Measurements from ENCODE around the gene JADE1. TPM values are rescaled to one million over a fixed set of nuclear protein-coding genes. Genes with fewer than 3 reads are reported as not detected.
A peak's percentile ranks its signal among the peaks of the same experiment; 100 is the strongest.

Gene JADE1
- total and polyA plus RNA-seq, 2 experiments from 2014 or later: 84.2 to 158 TPM

DNA sequence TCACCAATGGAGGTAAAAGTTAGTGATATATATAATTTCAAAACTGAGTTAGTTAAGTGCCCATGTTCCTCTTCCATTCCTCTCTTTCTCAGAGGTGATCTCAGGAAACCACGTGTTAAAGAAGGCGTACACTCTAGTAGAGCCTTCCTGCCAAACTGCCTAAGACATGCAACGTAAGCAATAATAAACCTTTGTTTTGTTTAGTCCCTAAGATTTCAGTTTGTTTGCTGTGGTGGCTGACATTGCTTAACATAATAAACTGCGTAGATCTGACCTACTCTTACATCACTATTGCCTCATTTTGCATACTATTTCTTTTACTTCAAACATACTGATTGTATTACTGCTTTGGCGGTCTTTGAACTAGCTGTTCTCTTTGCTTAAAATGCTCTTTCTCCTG is 99.2 kb downstream of the JADE1 start (continued):
- TF ChIP-seq, protein P1, sequence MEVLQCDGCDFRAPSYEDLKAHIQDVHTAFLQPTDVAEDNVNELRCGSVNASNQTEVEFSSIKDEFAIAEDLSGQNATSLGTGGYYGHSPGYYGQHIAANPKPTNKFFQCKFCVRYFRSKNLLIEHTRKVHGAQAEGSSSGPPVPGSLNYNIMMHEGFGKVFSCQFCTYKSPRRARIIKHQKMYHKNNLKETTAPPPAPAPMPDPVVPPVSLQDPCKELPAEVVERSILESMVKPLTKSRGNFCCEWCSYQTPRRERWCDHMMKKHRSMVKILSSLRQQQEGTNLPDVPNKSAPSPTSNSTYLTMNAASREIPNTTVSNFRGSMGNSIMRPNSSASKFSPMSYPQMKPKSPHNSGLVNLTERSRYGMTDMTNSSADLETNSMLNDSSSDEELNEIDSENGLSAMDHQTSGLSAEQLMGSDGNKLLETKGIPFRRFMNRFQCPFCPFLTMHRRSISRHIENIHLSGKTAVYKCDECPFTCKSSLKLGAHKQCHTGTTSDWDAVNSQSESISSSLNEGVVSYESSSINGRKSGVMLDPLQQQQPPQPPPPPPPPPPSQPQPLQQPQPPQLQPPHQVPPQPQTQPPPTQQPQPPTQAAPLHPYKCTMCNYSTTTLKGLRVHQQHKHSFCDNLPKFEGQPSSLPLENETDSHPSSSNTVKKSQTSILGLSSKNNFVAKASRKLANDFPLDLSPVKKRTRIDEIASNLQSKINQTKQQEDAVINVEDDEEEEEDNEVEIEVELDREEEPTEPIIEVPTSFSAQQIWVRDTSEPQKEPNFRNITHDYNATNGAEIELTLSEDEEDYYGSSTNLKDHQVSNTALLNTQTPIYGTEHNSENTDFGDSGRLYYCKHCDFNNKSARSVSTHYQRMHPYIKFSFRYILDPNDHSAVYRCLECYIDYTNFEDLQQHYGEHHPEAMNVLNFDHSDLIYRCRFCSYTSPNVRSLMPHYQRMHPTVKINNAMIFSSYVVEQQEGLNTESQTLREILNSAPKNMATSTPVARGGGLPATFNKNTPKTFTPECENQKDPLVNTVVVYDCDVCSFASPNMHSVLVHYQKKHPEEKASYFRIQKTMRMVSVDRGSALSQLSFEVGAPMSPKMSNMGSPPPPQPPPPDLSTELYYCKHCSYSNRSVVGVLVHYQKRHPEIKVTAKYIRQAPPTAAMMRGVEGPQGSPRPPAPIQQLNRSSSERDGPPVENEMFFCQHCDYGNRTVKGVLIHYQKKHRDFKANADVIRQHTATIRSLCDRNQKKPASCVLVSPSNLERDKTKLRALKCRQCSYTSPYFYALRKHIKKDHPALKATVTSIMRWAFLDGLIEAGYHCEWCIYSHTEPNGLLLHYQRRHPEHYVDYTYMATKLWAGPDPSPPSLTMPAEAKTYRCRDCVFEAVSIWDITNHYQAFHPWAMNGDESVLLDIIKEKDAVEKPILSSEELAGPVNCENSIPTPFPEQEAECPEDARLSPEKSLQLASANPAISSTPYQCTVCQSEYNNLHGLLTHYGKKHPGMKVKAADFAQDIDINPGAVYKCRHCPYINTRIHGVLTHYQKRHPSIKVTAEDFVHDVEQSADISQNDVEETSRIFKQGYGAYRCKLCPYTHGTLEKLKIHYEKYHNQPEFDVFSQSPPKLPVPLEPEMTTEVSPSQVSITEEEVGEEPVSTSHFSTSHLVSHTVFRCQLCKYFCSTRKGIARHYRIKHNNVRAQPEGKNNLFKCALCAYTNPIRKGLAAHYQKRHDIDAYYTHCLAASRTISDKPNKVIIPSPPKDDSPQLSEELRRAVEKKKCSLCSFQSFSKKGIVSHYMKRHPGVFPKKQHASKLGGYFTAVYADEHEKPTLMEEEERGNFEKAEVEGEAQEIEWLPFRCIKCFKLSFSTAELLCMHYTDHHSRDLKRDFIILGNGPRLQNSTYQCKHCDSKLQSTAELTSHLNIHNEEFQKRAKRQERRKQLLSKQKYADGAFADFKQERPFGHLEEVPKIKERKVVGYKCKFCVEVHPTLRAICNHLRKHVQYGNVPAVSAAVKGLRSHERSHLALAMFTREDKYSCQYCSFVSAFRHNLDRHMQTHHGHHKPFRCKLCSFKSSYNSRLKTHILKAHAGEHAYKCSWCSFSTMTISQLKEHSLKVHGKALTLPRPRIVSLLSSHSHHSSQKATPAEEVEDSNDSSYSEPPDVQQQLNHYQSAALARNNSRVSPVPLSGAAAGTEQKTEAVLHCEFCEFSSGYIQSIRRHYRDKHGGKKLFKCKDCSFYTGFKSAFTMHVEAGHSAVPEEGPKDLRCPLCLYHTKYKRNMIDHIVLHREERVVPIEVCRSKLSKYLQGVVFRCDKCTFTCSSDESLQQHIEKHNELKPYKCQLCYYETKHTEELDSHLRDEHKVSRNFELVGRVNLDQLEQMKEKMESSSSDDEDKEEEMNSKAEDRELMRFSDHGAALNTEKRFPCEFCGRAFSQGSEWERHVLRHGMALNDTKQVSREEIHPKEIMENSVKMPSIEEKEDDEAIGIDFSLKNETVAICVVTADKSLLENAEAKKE (CRISPR knock-in tag; IDR thresholded peaks at IDR 0.05): no peak
- TF ChIP-seq, protein P2, sequence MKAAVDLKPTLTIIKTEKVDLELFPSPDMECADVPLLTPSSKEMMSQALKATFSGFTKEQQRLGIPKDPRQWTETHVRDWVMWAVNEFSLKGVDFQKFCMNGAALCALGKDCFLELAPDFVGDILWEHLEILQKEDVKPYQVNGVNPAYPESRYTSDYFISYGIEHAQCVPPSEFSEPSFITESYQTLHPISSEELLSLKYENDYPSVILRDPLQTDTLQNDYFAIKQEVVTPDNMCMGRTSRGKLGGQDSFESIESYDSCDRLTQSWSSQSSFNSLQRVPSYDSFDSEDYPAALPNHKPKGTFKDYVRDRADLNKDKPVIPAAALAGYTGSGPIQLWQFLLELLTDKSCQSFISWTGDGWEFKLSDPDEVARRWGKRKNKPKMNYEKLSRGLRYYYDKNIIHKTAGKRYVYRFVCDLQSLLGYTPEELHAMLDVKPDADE (IDR thresholded peaks at IDR 0.05): no peak
- TF ChIP-seq, protein P3, sequence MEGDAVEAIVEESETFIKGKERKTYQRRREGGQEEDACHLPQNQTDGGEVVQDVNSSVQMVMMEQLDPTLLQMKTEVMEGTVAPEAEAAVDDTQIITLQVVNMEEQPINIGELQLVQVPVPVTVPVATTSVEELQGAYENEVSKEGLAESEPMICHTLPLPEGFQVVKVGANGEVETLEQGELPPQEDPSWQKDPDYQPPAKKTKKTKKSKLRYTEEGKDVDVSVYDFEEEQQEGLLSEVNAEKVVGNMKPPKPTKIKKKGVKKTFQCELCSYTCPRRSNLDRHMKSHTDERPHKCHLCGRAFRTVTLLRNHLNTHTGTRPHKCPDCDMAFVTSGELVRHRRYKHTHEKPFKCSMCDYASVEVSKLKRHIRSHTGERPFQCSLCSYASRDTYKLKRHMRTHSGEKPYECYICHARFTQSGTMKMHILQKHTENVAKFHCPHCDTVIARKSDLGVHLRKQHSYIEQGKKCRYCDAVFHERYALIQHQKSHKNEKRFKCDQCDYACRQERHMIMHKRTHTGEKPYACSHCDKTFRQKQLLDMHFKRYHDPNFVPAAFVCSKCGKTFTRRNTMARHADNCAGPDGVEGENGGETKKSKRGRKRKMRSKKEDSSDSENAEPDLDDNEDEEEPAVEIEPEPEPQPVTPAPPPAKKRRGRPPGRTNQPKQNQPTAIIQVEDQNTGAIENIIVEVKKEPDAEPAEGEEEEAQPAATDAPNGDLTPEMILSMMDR (conservative IDR thresholded peaks at IDR 0.05; ENCODE audit: low read depth in 2 of 2): no peak
- TF ChIP-seq EZH2 (IDR thresholded peaks at IDR 0.05; ENCODE audit: low read depth, unreplicated experiment): no peak
- TF ChIP-seq NANOG (IDR thresholded peaks at IDR 0.05; ENCODE audit: borderline replicate concordance): no peak

DNA sequence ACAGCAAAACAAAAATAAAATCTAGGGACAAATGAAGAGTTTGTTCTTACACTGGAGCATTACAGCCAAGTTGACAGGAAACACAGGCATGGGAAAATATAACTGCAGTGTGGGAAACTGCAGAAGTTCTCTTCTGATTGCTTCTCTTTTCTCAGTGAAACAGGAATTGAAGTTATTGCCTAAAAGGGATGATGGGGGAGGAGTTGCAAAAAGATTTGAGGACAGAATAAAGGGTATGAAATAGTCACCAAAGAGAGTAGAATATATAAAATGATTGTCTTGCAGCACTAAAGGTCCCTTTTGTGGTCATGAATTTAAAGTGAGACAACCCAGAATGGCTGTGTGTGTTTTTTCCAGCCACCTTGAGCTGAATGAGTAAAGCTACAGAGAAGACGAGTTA is 103.7 kb downstream of the JADE1 start:
- Histone ChIP-seq H3F3A (replicated peaks; ENCODE audit: low read depth) (no peaks in the 10 kb centered on the region), H3K27me3 (ENCODE audit: insufficient read depth) (no peaks in the 10 kb centered on the region), H2AFZ (no peak overlapping the region), H4K20me1 (replicated peaks; ENCODE audit: insufficient read depth) (no peaks in the 10 kb centered on the region), H3K27ac (ENCODE audit: low read depth) (no peak overlapping the region), H3K79me2 (replicated peaks; ENCODE audit: insufficient read depth) (no peaks in the 10 kb centered on the region), H3K4me3 (no peak overlapping the region), H3K4me1 (ENCODE audit: insufficient read depth) (no peaks in the 10 kb centered on the region), H3K36me3 (ENCODE audit: insufficient read depth) (no peaks in the 10 kb centered on the region), H3K9me2 (ENCODE audit: insufficient read depth) (no peaks in the 10 kb centered on the region), H3K4me2 (no peak overlapping the region)
- ATAC-seq: no peak
- H3K27me3 Mint-ChIP-seq (ENCODE audit: insufficient read depth, low read depth, poor library complexity): no peaks in the 10 kb centered on the region
- no peaks in the 10 kb centered on the region for H3K4me1 Mint-ChIP-seq
- no peaks in the 10 kb centered on the region for H3K36me3 Mint-ChIP-seq (ENCODE audit: low read depth)
- peak overlapping the region; percentile 29; the same call in 1 of the 2 replicates for H3K27ac Mint-ChIP-seq
- no peak overlapping the region for H3K4me3 Mint-ChIP-seq
- H3K9me3 Mint-ChIP-seq: no peaks in the 10 kb centered on the region
- no peak for DNase-seq (ENCODE audit: low spot score)
- TF ChIP-seq, protein P2 (IDR thresholded peaks at IDR 0.05): no peak
- no peak for TF ChIP-seq JUNB (IDR thresholded peaks at IDR 0.05; ENCODE audit: unreplicated experiment)

Measured in GM23338 (cell line).